Measurements from ENCODE around the gene NABP1.
A peak's percentile ranks its signal among the peaks of the same experiment; 100 is the strongest.

NABP1 gene

DNA sequence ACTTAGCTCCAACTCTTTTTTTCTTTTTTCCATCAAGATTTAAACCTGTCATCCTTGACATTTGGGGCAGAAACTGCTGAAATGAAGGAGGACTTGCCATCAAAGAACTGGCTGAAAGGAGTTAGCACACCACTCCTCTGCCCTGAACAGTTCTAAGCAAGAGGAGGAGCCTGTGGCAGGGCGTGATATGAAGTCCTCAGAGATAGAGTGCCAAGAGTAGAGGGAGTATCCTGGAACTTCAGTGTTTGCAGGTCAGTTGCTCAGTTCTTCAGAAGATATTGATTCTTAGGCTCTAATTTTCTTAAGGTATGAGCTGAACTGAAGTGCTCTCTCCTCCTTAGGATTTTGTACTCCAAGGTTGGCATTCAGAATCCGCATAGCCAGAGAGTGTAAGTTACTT is 15.2 kb downstream of the NABP1 start:
- TF ChIP-seq, protein P1, sequence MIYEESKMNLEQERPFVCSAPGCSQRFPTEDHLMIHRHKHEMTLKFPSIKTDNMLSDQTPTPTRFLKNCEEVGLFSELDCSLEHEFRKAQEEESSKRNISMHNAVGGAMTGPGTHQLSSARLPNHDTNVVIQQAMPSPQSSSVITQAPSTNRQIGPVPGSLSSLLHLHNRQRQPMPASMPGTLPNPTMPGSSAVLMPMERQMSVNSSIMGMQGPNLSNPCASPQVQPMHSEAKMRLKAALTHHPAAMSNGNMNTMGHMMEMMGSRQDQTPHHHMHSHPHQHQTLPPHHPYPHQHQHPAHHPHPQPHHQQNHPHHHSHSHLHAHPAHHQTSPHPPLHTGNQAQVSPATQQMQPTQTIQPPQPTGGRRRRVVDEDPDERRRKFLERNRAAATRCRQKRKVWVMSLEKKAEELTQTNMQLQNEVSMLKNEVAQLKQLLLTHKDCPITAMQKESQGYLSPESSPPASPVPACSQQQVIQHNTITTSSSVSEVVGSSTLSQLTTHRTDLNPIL (CRISPR knock-in tag; IDR thresholded peaks at IDR 0.05; ENCODE audit: low read depth) = no peak
- TF ChIP-seq SNAI2 (CRISPR knock-in tag; IDR thresholded peaks at IDR 0.05) (no peak), ARNTL (CRISPR knock-in tag; IDR thresholded peaks at IDR 0.05; ENCODE audit: borderline replicate concordance, low read depth) (no peak), ZNF565 (CRISPR knock-in tag; conservative IDR thresholded peaks at IDR 0.05; ENCODE audit: low read depth) (no peak), ESRRG (CRISPR knock-in tag; IDR thresholded peaks at IDR 0.05) (no peak), ZFP30 (CRISPR knock-in tag; IDR thresholded peaks at IDR 0.05) (no peak), ISL1 (CRISPR knock-in tag; IDR thresholded peaks at IDR 0.05) (no peak), ZFP3 (CRISPR knock-in tag; IDR thresholded peaks at IDR 0.05) (no peak), ZNF8 (CRISPR knock-in tag; IDR thresholded peaks at IDR 0.05) (no peak), PPARA (CRISPR knock-in tag; IDR thresholded peaks at IDR 0.05; ENCODE audit: borderline replicate concordance) (no peak)
- no peak for ATAC-seq

DNA sequence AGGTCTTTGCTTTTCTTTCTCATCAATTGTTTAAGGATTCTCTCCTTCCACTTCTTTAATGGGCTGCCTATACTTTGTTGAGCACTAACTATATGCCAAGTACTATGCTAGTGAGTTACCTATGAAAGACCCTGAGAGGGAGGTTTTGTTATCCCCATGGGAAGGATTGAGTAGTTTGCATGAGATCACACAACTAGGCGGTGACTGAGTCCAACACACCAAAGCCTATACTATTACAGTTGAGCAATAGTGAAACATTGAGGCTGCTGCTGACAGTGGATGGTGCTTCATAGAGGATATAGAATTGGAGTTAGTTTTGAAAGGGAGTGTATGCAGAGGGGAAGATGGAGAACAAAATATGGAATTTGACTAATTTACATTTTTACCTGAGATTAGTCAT is 15.8 kb downstream of the NABP1 start:
- ATAC-seq = no peak
- TF ChIP-seq ZFP3 (CRISPR knock-in tag; IDR thresholded peaks at IDR 0.05) (no peak), ZNF565 (CRISPR knock-in tag; conservative IDR thresholded peaks at IDR 0.05; ENCODE audit: low read depth) (no peak), GLIS3 (CRISPR knock-in tag; IDR thresholded peaks at IDR 0.05) (no peak), ZNF8 (CRISPR knock-in tag; IDR thresholded peaks at IDR 0.05) (no peak)

DNA sequence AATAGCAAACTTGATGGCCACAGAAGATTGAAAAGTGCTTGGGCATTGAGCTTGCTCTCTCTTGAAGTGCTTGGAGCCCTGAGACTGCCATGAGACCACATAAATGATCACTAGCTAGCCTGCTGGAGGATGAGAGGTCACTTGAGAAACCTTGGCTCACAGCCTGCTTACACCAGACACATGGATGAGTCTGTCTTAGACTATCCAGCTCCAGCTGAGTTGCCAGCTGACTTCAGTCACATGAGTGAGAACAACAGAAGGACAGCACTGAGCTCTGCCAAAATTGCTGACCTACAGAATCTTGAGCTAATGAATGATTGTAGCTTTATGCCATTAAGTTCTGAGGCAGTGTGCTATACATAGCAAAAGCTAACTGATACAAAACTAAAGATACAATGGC is 18.1 kb downstream of the NABP1 start:
- TF ChIP-seq RARB (CRISPR knock-in tag; IDR thresholded peaks at IDR 0.05) (no peak), ZC3H10 (CRISPR knock-in tag; IDR thresholded peaks at IDR 0.05) (no peak), ZNF565 (CRISPR knock-in tag; conservative IDR thresholded peaks at IDR 0.05; ENCODE audit: low read depth) (no peak), BACH2 (CRISPR knock-in tag; IDR thresholded peaks at IDR 0.05; ENCODE audit: borderline replicate concordance) (no peak), PPARA (CRISPR knock-in tag; IDR thresholded peaks at IDR 0.05; ENCODE audit: borderline replicate concordance) (no peak)
- TF ChIP-seq, protein P1 (CRISPR knock-in tag; IDR thresholded peaks at IDR 0.05; ENCODE audit: low read depth) = no peak
- TF ChIP-seq, protein P2, sequence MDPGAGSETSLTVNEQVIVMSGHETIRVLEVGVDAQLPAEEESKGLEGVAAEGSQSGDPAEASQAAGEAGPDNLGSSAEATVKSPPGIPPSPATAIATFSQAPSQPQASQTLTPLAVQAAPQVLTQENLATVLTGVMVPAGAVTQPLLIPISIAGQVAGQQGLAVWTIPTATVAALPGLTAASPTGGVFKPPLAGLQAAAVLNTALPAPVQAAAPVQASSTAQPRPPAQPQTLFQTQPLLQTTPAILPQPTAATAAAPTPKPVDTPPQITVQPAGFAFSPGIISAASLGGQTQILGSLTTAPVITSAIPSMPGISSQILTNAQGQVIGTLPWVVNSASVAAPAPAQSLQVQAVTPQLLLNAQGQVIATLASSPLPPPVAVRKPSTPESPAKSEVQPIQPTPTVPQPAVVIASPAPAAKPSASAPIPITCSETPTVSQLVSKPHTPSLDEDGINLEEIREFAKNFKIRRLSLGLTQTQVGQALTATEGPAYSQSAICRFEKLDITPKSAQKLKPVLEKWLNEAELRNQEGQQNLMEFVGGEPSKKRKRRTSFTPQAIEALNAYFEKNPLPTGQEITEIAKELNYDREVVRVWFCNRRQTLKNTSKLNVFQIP (CRISPR knock-in tag; IDR thresholded peaks at IDR 0.05; ENCODE audit: borderline replicate concordance, low read depth) = no peak

DNA sequence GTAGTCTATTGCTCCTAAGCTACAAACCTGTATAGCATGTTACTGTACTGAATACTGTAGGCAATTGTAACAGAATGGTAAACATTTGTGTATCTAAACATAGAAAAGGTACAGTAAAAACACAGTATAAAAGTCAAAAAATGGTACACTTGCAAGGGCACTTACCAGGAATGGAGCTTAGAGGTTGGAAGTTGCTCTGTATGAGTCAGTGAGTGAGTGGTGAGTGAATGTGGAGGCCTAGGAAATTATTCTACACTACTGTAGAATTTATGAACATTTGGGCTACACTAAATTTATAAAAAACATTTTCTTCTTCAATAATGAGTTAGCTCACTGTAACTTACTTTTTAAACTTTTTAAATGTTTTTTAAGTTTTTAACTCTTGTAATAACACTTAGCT is 19.0 kb downstream of the NABP1 start:
- TF ChIP-seq, protein P3, sequence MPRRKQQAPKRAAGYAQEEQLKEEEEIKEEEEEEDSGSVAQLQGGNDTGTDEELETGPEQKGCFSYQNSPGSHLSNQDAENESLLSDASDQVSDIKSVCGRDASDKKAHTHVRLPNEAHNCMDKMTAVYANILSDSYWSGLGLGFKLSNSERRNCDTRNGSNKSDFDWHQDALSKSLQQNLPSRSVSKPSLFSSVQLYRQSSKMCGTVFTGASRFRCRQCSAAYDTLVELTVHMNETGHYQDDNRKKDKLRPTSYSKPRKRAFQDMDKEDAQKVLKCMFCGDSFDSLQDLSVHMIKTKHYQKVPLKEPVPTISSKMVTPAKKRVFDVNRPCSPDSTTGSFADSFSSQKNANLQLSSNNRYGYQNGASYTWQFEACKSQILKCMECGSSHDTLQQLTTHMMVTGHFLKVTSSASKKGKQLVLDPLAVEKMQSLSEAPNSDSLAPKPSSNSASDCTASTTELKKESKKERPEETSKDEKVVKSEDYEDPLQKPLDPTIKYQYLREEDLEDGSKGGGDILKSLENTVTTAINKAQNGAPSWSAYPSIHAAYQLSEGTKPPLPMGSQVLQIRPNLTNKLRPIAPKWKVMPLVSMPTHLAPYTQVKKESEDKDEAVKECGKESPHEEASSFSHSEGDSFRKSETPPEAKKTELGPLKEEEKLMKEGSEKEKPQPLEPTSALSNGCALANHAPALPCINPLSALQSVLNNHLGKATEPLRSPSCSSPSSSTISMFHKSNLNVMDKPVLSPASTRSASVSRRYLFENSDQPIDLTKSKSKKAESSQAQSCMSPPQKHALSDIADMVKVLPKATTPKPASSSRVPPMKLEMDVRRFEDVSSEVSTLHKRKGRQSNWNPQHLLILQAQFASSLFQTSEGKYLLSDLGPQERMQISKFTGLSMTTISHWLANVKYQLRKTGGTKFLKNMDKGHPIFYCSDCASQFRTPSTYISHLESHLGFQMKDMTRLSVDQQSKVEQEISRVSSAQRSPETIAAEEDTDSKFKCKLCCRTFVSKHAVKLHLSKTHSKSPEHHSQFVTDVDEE (CRISPR knock-in tag; IDR thresholded peaks at IDR 0.05) = no peak
- TF ChIP-seq, protein P4, sequence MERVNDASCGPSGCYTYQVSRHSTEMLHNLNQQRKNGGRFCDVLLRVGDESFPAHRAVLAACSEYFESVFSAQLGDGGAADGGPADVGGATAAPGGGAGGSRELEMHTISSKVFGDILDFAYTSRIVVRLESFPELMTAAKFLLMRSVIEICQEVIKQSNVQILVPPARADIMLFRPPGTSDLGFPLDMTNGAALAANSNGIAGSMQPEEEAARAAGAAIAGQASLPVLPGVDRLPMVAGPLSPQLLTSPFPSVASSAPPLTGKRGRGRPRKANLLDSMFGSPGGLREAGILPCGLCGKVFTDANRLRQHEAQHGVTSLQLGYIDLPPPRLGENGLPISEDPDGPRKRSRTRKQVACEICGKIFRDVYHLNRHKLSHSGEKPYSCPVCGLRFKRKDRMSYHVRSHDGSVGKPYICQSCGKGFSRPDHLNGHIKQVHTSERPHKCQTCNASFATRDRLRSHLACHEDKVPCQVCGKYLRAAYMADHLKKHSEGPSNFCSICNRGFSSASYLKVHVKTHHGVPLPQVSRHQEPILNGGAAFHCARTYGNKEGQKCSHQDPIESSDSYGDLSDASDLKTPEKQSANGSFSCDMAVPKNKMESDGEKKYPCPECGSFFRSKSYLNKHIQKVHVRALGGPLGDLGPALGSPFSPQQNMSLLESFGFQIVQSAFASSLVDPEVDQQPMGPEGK (CRISPR knock-in tag; IDR thresholded peaks at IDR 0.05; ENCODE audit: borderline replicate concordance) = no peak
- TF ChIP-seq ZFP30 (CRISPR knock-in tag; IDR thresholded peaks at IDR 0.05) (no peak), ESRRG (CRISPR knock-in tag; IDR thresholded peaks at IDR 0.05) (no peak), ZC3H10 (CRISPR knock-in tag; IDR thresholded peaks at IDR 0.05) (no peak), CSDC2 (CRISPR knock-in tag; IDR thresholded peaks at IDR 0.05) (no peak), ZNF70 (CRISPR knock-in tag; IDR thresholded peaks at IDR 0.05) (no peak), ZNF8 (CRISPR knock-in tag; IDR thresholded peaks at IDR 0.05) (no peak), ZFP3 (CRISPR knock-in tag; IDR thresholded peaks at IDR 0.05) (no peak), ISL1 (CRISPR knock-in tag; IDR thresholded peaks at IDR 0.05) (no peak), TOX (CRISPR knock-in tag; IDR thresholded peaks at IDR 0.05; ENCODE audit: borderline replicate concordance) (no peak), ARNTL (CRISPR knock-in tag; IDR thresholded peaks at IDR 0.05; ENCODE audit: borderline replicate concordance, low read depth) (no peak), PPARA (CRISPR knock-in tag; IDR thresholded peaks at IDR 0.05; ENCODE audit: borderline replicate concordance) (no peak), OSR1 (CRISPR knock-in tag; IDR thresholded peaks at IDR 0.05) (no peak), ZNF565 (CRISPR knock-in tag; conservative IDR thresholded peaks at IDR 0.05; ENCODE audit: low read depth) (no peak), BACH2 (CRISPR knock-in tag; IDR thresholded peaks at IDR 0.05; ENCODE audit: borderline replicate concordance) (no peak), RARB (CRISPR knock-in tag; IDR thresholded peaks at IDR 0.05) (no peak), SNAI2 (CRISPR knock-in tag; IDR thresholded peaks at IDR 0.05) (no peak)
- TF ChIP-seq, protein P5, sequence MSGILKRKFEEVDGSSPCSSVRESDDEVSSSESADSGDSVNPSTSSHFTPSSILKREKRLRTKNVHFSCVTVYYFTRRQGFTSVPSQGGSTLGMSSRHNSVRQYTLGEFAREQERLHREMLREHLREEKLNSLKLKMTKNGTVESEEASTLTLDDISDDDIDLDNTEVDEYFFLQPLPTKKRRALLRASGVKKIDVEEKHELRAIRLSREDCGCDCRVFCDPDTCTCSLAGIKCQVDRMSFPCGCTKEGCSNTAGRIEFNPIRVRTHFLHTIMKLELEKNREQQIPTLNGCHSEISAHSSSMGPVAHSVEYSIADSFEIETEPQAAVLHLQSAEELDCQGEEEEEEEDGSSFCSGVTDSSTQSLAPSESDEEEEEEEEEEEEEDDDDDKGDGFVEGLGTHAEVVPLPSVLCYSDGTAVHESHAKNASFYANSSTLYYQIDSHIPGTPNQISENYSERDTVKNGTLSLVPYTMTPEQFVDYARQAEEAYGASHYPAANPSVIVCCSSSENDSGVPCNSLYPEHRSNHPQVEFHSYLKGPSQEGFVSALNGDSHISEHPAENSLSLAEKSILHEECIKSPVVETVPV (CRISPR knock-in tag; IDR thresholded peaks at IDR 0.05) = no peak
- TF ChIP-seq, protein P2 (CRISPR knock-in tag; IDR thresholded peaks at IDR 0.05; ENCODE audit: borderline replicate concordance, low read depth) = no peak
- 0 out of 3 replicates have a peak, but pooled peaks have one; percentile 10 for ATAC-seq

More for the DNA sequence above, 18.1 kb downstream of the NABP1 start:
- ATAC-seq = peak; percentile 70

All from SK-N-SH treated with all-trans-retinoic acid at 6 μM for 48 hours (cell line).